ENCODE results near the gene CDCA5.
A peak's percentile ranks its signal among the peaks of the same experiment; 100 is the strongest.

Gene CDCA5

GRCh38 chr11:65067446-65067845, 16.4 kb downstream of the CDCA5 start:
- TF ChIP-seq JUND (IDR thresholded peaks at IDR 0.05; ENCODE audit: low read depth) = no peak
- DNase-seq (ENCODE audit: low read depth in 1 of 2, low spot score in 1 of 2) = no peak
- in situ Hi-C loops (cut with HindIII; ENCODE audit: low pct_unique_long_range_greater_than_20kb, low sequenced_read_pairs) = no loop called here

- TF ChIP-seq JUND (IDR thresholded peaks at IDR 0.05; ENCODE audit: low read depth) = no peak
- in situ Hi-C loops (cut with HindIII; ENCODE audit: low pct_unique_long_range_greater_than_20kb, low sequenced_read_pairs) = no loop called here
- no peak for DNase-seq (ENCODE audit: low read depth in 1 of 2, low spot score in 1 of 2)
Observed at GRCh38 chr11:65066805-65067291, 17.0 kb downstream of the CDCA5 start.

- no peak for TF ChIP-seq JUND (IDR thresholded peaks at IDR 0.05; ENCODE audit: low read depth)
- DNase-seq (ENCODE audit: low read depth in 1 of 2, low spot score in 1 of 2) = no peak
- in situ Hi-C loops (cut with HindIII; ENCODE audit: low pct_unique_long_range_greater_than_20kb, low sequenced_read_pairs) = no loop called here
Observed at GRCh38 chr11:65066315-65066714, 17.5 kb downstream of the CDCA5 start.

GRCh38 chr11:65065851-65066250, 18.0 kb downstream of the CDCA5 start:
- TF ChIP-seq JUND (IDR thresholded peaks at IDR 0.05; ENCODE audit: low read depth) = no peak
- in situ Hi-C loops (cut with HindIII; ENCODE audit: low pct_unique_long_range_greater_than_20kb, low sequenced_read_pairs) = no loop called here
- no peak for DNase-seq (ENCODE audit: low read depth in 1 of 2, low spot score in 1 of 2)

GRCh38 chr11:65064847-65065240, 19.0 kb downstream of the CDCA5 start:
- no peak for DNase-seq (ENCODE audit: low read depth in 1 of 2, low spot score in 1 of 2)
- in situ Hi-C loops (cut with HindIII; ENCODE audit: low pct_unique_long_range_greater_than_20kb, low sequenced_read_pairs) = no loop called here
- TF ChIP-seq JUND (IDR thresholded peaks at IDR 0.05; ENCODE audit: low read depth) = no peak

- in situ Hi-C loops (cut with HindIII; ENCODE audit: low pct_unique_long_range_greater_than_20kb, low sequenced_read_pairs) = no loop called here
- no peak for TF ChIP-seq JUND (IDR thresholded peaks at IDR 0.05; ENCODE audit: low read depth)
- DNase-seq (ENCODE audit: low read depth in 1 of 2, low spot score in 1 of 2) = no peak
Observed at GRCh38 chr11:65063532-65063931, 20.3 kb downstream of the CDCA5 start.

GRCh38 chr11:65060913-65061408, 22.9 kb downstream of the CDCA5 start:
- in situ Hi-C loops (cut with HindIII; ENCODE audit: low pct_unique_long_range_greater_than_20kb, low sequenced_read_pairs) = no loop called here
- no peak for TF ChIP-seq JUND (IDR thresholded peaks at IDR 0.05; ENCODE audit: low read depth)
- peak in 1 of 2 experiments; percentile 41 for DNase-seq (ENCODE audit: low read depth in 1 of 2, low spot score in 1 of 2)

GRCh38 chr11:65059959-65060824, 23.6 kb downstream of the CDCA5 start:
- TF ChIP-seq JUND (IDR thresholded peaks at IDR 0.05; ENCODE audit: low read depth) = no peak
- in situ Hi-C loops (cut with HindIII; ENCODE audit: low pct_unique_long_range_greater_than_20kb, low sequenced_read_pairs) = no loop called here
- DNase-seq (ENCODE audit: low read depth in 1 of 2, low spot score in 1 of 2) = no peak

GRCh38 chr11:65059523-65059922, 24.3 kb downstream of the CDCA5 start:
- in situ Hi-C loops (cut with HindIII; ENCODE audit: low pct_unique_long_range_greater_than_20kb, low sequenced_read_pairs) = no loop called here
- DNase-seq (ENCODE audit: low read depth in 1 of 2, low spot score in 1 of 2) = no peak
- TF ChIP-seq JUND (IDR thresholded peaks at IDR 0.05; ENCODE audit: low read depth) = no peak

- in situ Hi-C loops (cut with HindIII; ENCODE audit: low pct_unique_long_range_greater_than_20kb, low sequenced_read_pairs) = no loop called here
Observed at GRCh38 chr11:65058419-65059054, 25.3 kb downstream of the CDCA5 start, which contains the start of gene NAALADL1. Gene NAALADL1 (minus strand): TSS chr11:65058553. CDS start chr11:65058521, 32 bp downstream.

GRCh38 chr11:65058012-65058411, 25.8 kb downstream of the CDCA5 start:
- in situ Hi-C loops (cut with HindIII; ENCODE audit: low pct_unique_long_range_greater_than_20kb, low sequenced_read_pairs) = no loop called here
- TF ChIP-seq JUND (IDR thresholded peaks at IDR 0.05; ENCODE audit: low read depth) = no peak
- no peak for DNase-seq (ENCODE audit: low read depth in 1 of 2, low spot score in 1 of 2)

More at GRCh38 chr11:65058419-65059054, 25.3 kb downstream of the CDCA5 start, which contains the start of gene NAALADL1:
- DNase-seq (ENCODE audit: low read depth in 1 of 2, low spot score in 1 of 2) = no peak
- no peak for TF ChIP-seq JUND (IDR thresholded peaks at IDR 0.05; ENCODE audit: low read depth)

- TF ChIP-seq JUND (IDR thresholded peaks at IDR 0.05; ENCODE audit: low read depth) = no peak
- DNase-seq (ENCODE audit: low read depth in 1 of 2, low spot score in 1 of 2) = no peak
- in situ Hi-C loops (cut with HindIII; ENCODE audit: low pct_unique_long_range_greater_than_20kb, low sequenced_read_pairs) = no loop called here
Observed at GRCh38 chr11:65057526-65057925, 26.3 kb downstream of the CDCA5 start.

- no peak for TF ChIP-seq JUND (IDR thresholded peaks at IDR 0.05; ENCODE audit: low read depth)
- no peak for DNase-seq (ENCODE audit: low read depth in 1 of 2, low spot score in 1 of 2)
- in situ Hi-C loops (cut with HindIII; ENCODE audit: low pct_unique_long_range_greater_than_20kb, low sequenced_read_pairs) = no loop called here
Observed at GRCh38 chr11:65056999-65057398, 26.8 kb downstream of the CDCA5 start.
